Peyer's patch (tissue), 4 donors: Measurements from ENCODE around the gene ADAMTSL3. TPM values are rescaled to one million over a fixed set of nuclear protein-coding genes. Genes with fewer than 3 reads are reported as not detected.
"Not testable (repeated sequence)": the region's sequence is repeated elsewhere in the genome, so short reads cannot be mapped to it uniquely, and the experiment has no call there.

ENCODE experiments used
- DNase-seq, 3 donors: peaks; one replicate each; pipeline ENCODE4 v3.0.0-alpha.2; 2017 to 2019
- H3K27ac ChIP-seq, 4 donors: fragments of 200-600 bp; sonication (generic); one replicate each; pipeline ENCODE4 v1.5.1; 2016 to 2019
- H3K27me3 ChIP-seq, 2 donors: fragments of 200-600 bp; sonication (generic); one replicate each; pipeline ENCODE4 v1.5.1; 2019
- H3K36me3 ChIP-seq, 3 donors: fragments of 200-600 bp; sonication (generic); one replicate each; pipeline ENCODE4 v1.5.1; 2016 to 2019
- H3K4me1 ChIP-seq, 4 donors: fragments of 200-600 bp; sonication (generic); one replicate each; pipeline ENCODE4 v1.5.1; 2016 to 2019
- H3K4me3 ChIP-seq, 4 donors: fragments of 200-600 bp; sonication (generic); 1 replicate in 3 of 4; 2 replicates in 1 of 4; pipeline ENCODE4 v1.5.1; 2016 to 2019; ENCODE audit warnings: mild to moderate bottlenecking in 1 of 4
- H3K9me3 ChIP-seq, 4 donors: fragments of 200-600 bp; sonication (generic); one replicate each; pipeline ENCODE4 v1.5.1; 2016 to 2019; ENCODE audit warnings: mild to moderate bottlenecking in 1 of 4
- POLR2A ChIP-seq, 2 donors: fragments of 450-650 bp; IDR thresholded peaks; one replicate each; pipeline ENCODE4 v1.5.1; 2017; ENCODE audit warnings: antibody characterized with exemption in 2 of 2, mild to moderate bottlenecking in 2 of 2, moderate library complexity in 2 of 2
- total RNA-seq, 4 donors: library from RNA; depleted of rRNA; stranded (reverse); fragments of >200 nt; gene quantifications; one replicate each; pipeline ENCODE4 v1.1.0, GENCODE V29; 2016
- TF ChIP-seq, protein P1 (sequence below), 6 experiments: fragments of 450-650 bp in 4 of 6; fragments of 200-600 bp in 2 of 6; sonication (generic) in 1 of 6; IDR thresholded peaks; one replicate each; pipeline ENCODE4 v1.5.1; 2017 to 2019; ENCODE audit warnings: antibody characterized with exemption in 6 of 6, mild to moderate bottlenecking in 3 of 6, moderate library complexity in 1 of 6

Gene ADAMTSL3
- total RNA-seq, 4 donors from 2014 or later, result 0.94 to 9.1 (median 2.8) TPM

DNA sequence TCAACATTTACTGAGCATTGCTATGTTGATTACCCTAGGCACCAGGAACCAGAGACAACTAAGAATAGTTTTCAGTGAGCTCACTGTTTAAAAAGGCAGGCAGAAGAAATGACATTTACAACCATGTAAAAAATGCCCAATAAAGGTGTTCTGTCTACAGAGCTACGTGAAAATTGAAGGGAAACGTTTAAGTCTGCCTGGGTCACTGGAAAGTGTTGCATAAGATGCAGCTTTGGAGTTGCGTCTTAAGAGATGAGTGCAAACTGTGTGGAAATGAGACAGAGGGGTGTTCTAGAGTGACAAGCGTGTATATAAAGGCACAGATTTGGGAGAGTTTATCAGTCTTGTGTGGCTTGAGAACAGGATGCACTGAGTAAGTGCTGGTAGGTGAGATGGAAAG is 303.0 kb downstream of the ADAMTSL3 start:
- Histone ChIP-seq H3K4me3 (no peak overlapping the region), H3K27me3 (no peaks in the 10 kb centered on the region), H3K36me3 (no peaks in the 10 kb centered on the region), H3K9me3 (no peaks in the 10 kb centered on the region), H3K27ac (no peak overlapping the region), H3K4me1 (no peaks in the 10 kb centered on the region)
- DNase-seq, result no peak
- TF ChIP-seq POLR2A (IDR thresholded peaks at IDR 0.05), result no peak
- TF ChIP-seq, protein P1, sequence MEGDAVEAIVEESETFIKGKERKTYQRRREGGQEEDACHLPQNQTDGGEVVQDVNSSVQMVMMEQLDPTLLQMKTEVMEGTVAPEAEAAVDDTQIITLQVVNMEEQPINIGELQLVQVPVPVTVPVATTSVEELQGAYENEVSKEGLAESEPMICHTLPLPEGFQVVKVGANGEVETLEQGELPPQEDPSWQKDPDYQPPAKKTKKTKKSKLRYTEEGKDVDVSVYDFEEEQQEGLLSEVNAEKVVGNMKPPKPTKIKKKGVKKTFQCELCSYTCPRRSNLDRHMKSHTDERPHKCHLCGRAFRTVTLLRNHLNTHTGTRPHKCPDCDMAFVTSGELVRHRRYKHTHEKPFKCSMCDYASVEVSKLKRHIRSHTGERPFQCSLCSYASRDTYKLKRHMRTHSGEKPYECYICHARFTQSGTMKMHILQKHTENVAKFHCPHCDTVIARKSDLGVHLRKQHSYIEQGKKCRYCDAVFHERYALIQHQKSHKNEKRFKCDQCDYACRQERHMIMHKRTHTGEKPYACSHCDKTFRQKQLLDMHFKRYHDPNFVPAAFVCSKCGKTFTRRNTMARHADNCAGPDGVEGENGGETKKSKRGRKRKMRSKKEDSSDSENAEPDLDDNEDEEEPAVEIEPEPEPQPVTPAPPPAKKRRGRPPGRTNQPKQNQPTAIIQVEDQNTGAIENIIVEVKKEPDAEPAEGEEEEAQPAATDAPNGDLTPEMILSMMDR (IDR thresholded peaks at IDR 0.05), result no peak

DNA sequence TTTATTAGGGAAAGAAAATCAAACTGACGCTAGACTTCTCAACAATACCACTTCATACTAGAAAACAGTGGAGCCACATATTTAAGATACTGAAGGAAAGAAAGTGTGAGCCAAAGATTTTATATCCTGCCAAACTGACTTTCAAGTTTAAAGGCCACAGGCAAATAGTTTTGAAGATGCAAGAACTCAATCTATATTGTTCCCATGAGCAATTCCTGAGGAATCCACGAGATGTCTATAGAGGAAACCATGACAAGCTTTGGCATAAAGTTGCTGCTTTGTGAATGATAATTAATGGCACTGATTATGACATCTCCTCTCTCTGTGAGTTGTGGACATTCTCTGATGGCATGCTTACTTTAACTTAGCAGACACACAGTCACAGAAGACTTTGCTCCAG is 305.6 kb downstream of the ADAMTSL3 start:
- no peaks in the 10 kb centered on the region for H3K9me3 ChIP-seq
- no peak overlapping the region for H3K27ac ChIP-seq
- H3K4me3 ChIP-seq, result no peak overlapping the region
- H3K36me3 ChIP-seq, result no peaks in the 10 kb centered on the region
- no peaks in the 10 kb centered on the region for H3K27me3 ChIP-seq
- no peaks in the 10 kb centered on the region for H3K4me1 ChIP-seq
- no peak for DNase-seq
- TF ChIP-seq POLR2A (IDR thresholded peaks at IDR 0.05), result no peak
- TF ChIP-seq, protein P1 (IDR thresholded peaks at IDR 0.05), result no peak

DNA sequence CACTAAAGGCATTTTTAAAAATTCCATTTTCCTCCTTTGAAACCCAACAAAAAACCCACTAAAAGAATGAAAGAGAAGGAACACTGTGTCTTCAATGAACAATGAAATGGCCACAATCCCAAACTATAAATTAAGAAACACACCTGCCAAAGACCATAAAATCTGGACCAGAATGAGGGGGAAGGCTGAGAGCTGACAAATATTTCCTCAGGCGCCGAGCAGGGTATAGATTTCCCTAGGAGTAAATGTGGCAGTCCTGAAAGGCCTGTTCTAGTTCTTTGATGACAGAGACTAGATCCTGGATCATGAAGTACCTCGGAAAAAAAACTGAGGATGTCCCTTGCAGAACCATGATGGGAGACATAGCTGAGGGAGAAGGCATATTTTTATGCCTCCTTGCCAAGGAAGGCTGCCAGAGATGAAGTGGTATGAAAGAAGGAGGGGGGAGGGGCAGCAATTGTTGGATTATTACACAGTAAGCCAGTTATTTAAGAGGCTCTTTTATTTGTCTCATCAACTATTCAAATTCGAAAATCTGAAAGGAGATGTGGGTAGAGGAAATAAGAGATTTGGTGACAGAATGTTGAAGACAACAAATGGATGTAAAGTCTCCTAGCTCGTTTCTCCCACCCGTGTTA is 306.4 kb downstream of the ADAMTSL3 start:
- H3K4me1 ChIP-seq, result no peaks in the 10 kb centered on the region
- H3K4me3 ChIP-seq, result no peak overlapping the region
- H3K9me3 ChIP-seq, result no peaks in the 10 kb centered on the region
- no peaks in the 10 kb centered on the region for H3K27me3 ChIP-seq
- no peak for DNase-seq
- no peaks in the 10 kb centered on the region for H3K36me3 ChIP-seq
- TF ChIP-seq POLR2A (IDR thresholded peaks at IDR 0.05), result no peak
- no peak overlapping the region for H3K27ac ChIP-seq

DNA sequence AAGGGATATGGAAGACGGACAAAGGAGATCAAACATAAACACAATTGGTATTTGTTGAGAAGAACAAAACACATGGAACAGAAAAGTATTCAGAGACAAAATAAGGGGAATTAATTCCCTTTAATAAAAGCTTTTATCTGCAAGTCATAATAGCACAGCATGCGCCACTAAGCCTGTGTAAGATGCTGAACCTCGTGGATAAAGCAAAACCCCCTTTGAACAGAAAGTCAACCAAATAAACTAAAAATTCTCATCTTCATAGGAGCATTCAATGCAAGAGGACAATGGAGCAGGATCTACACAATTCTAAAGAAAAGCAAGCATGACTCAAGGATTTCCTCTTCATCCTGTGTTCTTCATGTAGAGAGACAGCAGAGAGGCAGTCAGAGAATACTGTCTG is 307.4 kb downstream of the ADAMTSL3 start:
- no peaks in the 10 kb centered on the region for H3K27me3 ChIP-seq
- TF ChIP-seq, protein P1 (IDR thresholded peaks at IDR 0.05), result no peak

DNA sequence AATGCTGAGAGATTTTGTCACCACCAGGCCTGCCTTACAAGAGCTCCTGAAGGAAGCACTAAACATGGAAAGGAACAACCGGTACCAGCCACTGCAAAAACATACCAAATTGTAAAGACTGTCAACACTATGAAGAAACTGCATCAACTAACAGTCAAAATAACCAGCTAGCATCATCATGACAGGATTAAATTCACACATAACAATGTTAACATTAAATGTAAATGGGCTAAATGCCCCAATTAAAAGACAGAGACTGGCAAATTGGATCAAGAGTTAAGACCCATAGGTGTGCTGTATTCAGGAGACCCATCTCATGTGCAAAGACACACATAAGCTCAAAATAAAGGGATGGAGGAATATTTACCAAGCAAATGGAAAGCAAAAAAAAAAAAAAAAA is 311.0 kb downstream of the ADAMTSL3 start:
- not testable (repeated sequence) for H3K27me3 ChIP-seq, H3K27ac ChIP-seq, H3K9me3 ChIP-seq, H3K4me3 ChIP-seq, DNase-seq, H3K4me1 ChIP-seq, H3K36me3 ChIP-seq

More for the DNA sequence above, 307.4 kb downstream of the ADAMTSL3 start:
- Histone ChIP-seq H3K9me3 (no peaks in the 10 kb centered on the region), H3K36me3 (no peaks in the 10 kb centered on the region), H3K4me3 (no peak overlapping the region), H3K4me1 (no peaks in the 10 kb centered on the region), H3K27ac (no peak overlapping the region)
- DNase-seq, result no peak

DNA sequence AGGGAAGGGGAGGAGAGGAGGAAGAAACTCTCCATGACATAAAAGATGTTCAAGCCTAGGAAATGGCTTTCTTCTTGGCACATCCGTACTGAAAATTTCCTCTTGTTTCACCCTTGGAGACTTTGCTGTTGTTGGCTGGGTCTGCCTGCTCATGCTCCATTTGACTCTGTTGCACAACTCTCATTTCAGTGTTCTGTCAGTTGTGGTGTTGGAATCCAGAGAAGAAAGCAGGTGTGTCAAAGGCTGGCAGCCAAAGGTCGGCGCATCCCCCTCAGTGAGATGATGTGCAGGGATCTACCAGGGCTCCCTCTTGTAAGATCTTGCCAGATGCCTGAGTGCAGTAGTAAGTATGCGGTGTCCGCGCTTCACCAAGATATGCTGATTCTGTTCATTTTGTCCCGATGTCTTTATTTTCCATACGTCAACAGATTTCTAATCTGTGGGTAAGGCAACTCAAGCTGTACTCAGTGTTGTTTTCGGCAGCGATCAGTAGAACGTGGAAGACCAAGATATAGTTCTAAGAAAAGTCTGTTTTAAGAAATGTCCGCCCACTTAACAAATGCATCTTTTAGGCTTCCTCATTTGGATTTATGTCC is 316.5 kb downstream of the ADAMTSL3 start:
- no peaks in the 10 kb centered on the region for H3K27me3 ChIP-seq
- no peak for DNase-seq
- no peak overlapping the region for H3K4me3 ChIP-seq
- no peaks in the 10 kb centered on the region for H3K36me3 ChIP-seq
- no peaks in the 10 kb centered on the region for H3K4me1 ChIP-seq
- H3K9me3 ChIP-seq, result no peaks in the 10 kb centered on the region
- no peak overlapping the region for H3K27ac ChIP-seq
- TF ChIP-seq, protein P1 (IDR thresholded peaks at IDR 0.05), result no peak
- TF ChIP-seq POLR2A (IDR thresholded peaks at IDR 0.05), result no peak

DNA sequence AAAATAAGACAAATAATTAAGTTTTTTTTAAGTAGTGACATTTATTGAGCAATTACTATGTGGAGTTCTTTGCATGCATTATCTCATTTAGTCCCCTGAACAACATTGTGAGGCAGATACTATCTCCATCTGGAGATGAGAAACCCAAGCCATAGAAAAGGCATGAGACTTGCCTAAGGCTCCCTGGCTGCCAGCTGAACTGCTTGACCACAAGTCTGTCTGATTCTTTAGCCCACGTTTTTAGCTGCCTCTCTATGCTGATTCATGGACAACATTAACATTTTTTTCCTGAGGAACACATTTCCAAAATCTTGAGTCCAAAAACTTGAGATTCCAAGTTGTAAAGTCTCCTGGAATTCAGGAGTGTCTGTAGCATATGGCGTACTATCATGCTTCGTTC is 318.1 kb downstream of the ADAMTSL3 start:
- H3K36me3 ChIP-seq, result no peaks in the 10 kb centered on the region
- no peaks in the 10 kb centered on the region for H3K27me3 ChIP-seq
- H3K27ac ChIP-seq, result no peak overlapping the region
- H3K4me3 ChIP-seq, result no peak overlapping the region
- H3K9me3 ChIP-seq, result no peaks in the 10 kb centered on the region
- H3K4me1 ChIP-seq, result no peaks in the 10 kb centered on the region
- no peak for TF ChIP-seq POLR2A (IDR thresholded peaks at IDR 0.05)
- TF ChIP-seq, protein P1 (IDR thresholded peaks at IDR 0.05), result no peak
- DNase-seq, result no peak
